AG10803 (cell line): ENCODE data around the gene SLC22A13.

ENCODE experiments used
- DNase-seq: peaks from one replicate; pipeline ENCODE4 v3.0.0; 2010; ENCODE audit warnings: low read depth
- H3K4me3 ChIP-seq: 2 replicates; pipeline ENCODE4 v1.5.1; 2011; ENCODE audit warnings: mild to moderate bottlenecking, low read length, control low read depth
- CTCF ChIP-seq: conservative IDR thresholded peaks from 2 replicates; pipeline ENCODE4 v1.5.1; 2011; ENCODE audit warnings: mild to moderate bottlenecking, low read length, control low read depth, inconsistent platforms

Gene SLC22A13

GRCh38 chr3:38260474-38260873, 5.1 kb upstream of the SLC22A13 start:
- no peak for TF ChIP-seq CTCF

GRCh38 chr3:38264353-38264771, 1.2 kb upstream of the SLC22A13 start:
- no peak for TF ChIP-seq CTCF
- DNase-seq: no peak
- no peak overlapping the region for H3K4me3 ChIP-seq

More at GRCh38 chr3:38260474-38260873, 5.1 kb upstream of the SLC22A13 start:
- H3K4me3 ChIP-seq: no peak overlapping the region
- no peak for DNase-seq

- no peak for TF ChIP-seq CTCF
- no peak overlapping the region for H3K4me3 ChIP-seq
- DNase-seq: no peak
These were observed 833 bp upstream of the SLC22A13 start for GRCh38 chr3:38264779-38265178.

GRCh38 chr3:38266810-38267209, 1.2 kb downstream of the SLC22A13 start:
- TF ChIP-seq CTCF: no peak
- DNase-seq: no peak
- H3K4me3 ChIP-seq: no peak overlapping the region

GRCh38 chr3:38267662-38268061, 2.0 kb downstream of the SLC22A13 start:
- no peak for DNase-seq
- TF ChIP-seq CTCF: no peak
- H3K4me3 ChIP-seq: no peak overlapping the region

GRCh38 chr3:38268087-38268486, 2.5 kb downstream of the SLC22A13 start:
- no peak for DNase-seq
- H3K4me3 ChIP-seq: no peak overlapping the region
- no peak for TF ChIP-seq CTCF

- DNase-seq: no peak
- H3K4me3 ChIP-seq: no peak overlapping the region
- TF ChIP-seq CTCF: no peak
These were observed 2.9 kb downstream of the SLC22A13 start for GRCh38 chr3:38268522-38268921.
